ENCODE measurements around the gene TWNK. TPM values are rescaled to one million over a fixed set of nuclear protein-coding genes. Genes with fewer than 3 reads are reported as not detected.

TWNK gene
- total RNA-seq, 1 donor from 2014 or later: 14.7 TPM

GRCh38 chr10:101041252-101041761 lies 54.0 kb downstream of the TWNK start:
- Histone ChIP-seq H3K4me3 (ENCODE audit: low read depth, low read length) (no peak overlapping the region), H3K36me3 (ENCODE audit: control insufficient read depth, insufficient read depth, low read length) (peaks cover 11% of the 10 kb centered on the region), H3K27me3 (ENCODE audit: control insufficient read depth, insufficient read depth, low read length) (no peaks in the 10 kb centered on the region)
- FAIRE-seq (no peak), DNase-seq (ENCODE audit: low read depth) (peak; percentile 73)
- TF ChIP-seq CTCF (IDR thresholded peaks at IDR 0.05; ENCODE audit: insufficient read depth, low read length, severe bottlenecking): peak; percentile 80

- DNase-seq (ENCODE audit: low read depth) (no peak), FAIRE-seq (no peak)
- H3K27me3 ChIP-seq (ENCODE audit: control insufficient read depth, insufficient read depth, low read length): peaks cover 2% of the 10 kb centered on the region
- TF ChIP-seq CTCF (IDR thresholded peaks at IDR 0.05; ENCODE audit: insufficient read depth, low read length, severe bottlenecking): no peak
- H3K4me3 ChIP-seq (ENCODE audit: low read depth, low read length): no peak overlapping the region
- peaks cover 4% of the 10 kb centered on the region for H3K36me3 ChIP-seq (ENCODE audit: control insufficient read depth, insufficient read depth, low read length)
These were observed 54.8 kb downstream of the TWNK start for GRCh38 chr10:101042118-101042517.

- no peak for FAIRE-seq
- DNase-seq (ENCODE audit: low read depth): peak; percentile 91
- Histone ChIP-seq H3K36me3 (ENCODE audit: control insufficient read depth, insufficient read depth, low read length) (no peaks in the 10 kb centered on the region), H3K27me3 (ENCODE audit: control insufficient read depth, insufficient read depth, low read length) (peaks cover 6% of the 10 kb centered on the region), H3K4me3 (ENCODE audit: low read depth, low read length) (peak overlapping the region; percentile 44)
- no peak for TF ChIP-seq CTCF (IDR thresholded peaks at IDR 0.05; ENCODE audit: insufficient read depth, low read length, severe bottlenecking)
These were observed 55.5 kb downstream of the TWNK start for GRCh38 chr10:101042667-101043362.

GRCh38 chr10:101043363-101043707 lies 56.0 kb downstream of the TWNK start:
- TF ChIP-seq CTCF (IDR thresholded peaks at IDR 0.05; ENCODE audit: insufficient read depth, low read length, severe bottlenecking): no peak
- DNase-seq (ENCODE audit: low read depth) (no peak), FAIRE-seq (no peak)
- Histone ChIP-seq H3K27me3 (ENCODE audit: control insufficient read depth, insufficient read depth, low read length) (peaks cover 9% of the 10 kb centered on the region), H3K4me3 (ENCODE audit: low read depth, low read length) (peak overlapping the region; percentile 44), H3K36me3 (ENCODE audit: control insufficient read depth, insufficient read depth, low read length) (no peaks in the 10 kb centered on the region)

Other genes with a start within 250 kb of the TWNK start
- not detected in 2 replicates for gene PAX2, start 242.0 kb upstream of the TWNK start, total RNA-seq
- 12.1 and 15.1 TPM in 2 replicates for gene SLF2, start 74.6 kb upstream of the TWNK start, total RNA-seq
- 0.26 and 0.51 TPM in 2 replicates for gene SEMA4G, start 18.0 kb upstream of the TWNK start, total RNA-seq
- gene MRPL43, start within 50 bp of the TWNK start, total RNA-seq: 47.7 and 73.5 TPM in 2 replicates
- 30.0 and 36.5 TPM in 2 replicates for gene LZTS2, start 12.3 kb downstream of the TWNK start, total RNA-seq
- 0.13 and 0.26 TPM in 2 replicates for gene PDZD7, start 43.6 kb downstream of the TWNK start, total RNA-seq
- 14.0 and 16.1 TPM in 2 replicates for gene SFXN3, start 43.7 kb downstream of the TWNK start, total RNA-seq
- gene KAZALD1, start 74.4 kb downstream of the TWNK start, total RNA-seq: 1.6 and 4.0 TPM in 2 replicates
- gene TLX1, start 143.8 kb downstream of the TWNK start, total RNA-seq: not detected in 2 replicates
- gene LBX1, start 241.9 kb downstream of the TWNK start, total RNA-seq: not detected in 2 replicates